SK-N-SH treated with all-trans-retinoic acid at 6 μM for 48 hours (cell line): Measurements from ENCODE around the gene TANGO2.

Source experiments
- PATZ1 ChIP-seq: fragments of 250-450 bp; sonication (Bioruptor Pico); IDR thresholded peaks from 2 replicates; pipeline ENCODE4 v1.8.0; 2020; ENCODE audit warnings: mild to moderate bottlenecking, moderate library complexity, borderline replicate concordance
- TCF4 ChIP-seq: fragments of 250-450 bp; sonication (Bioruptor Pico); IDR thresholded peaks from 2 replicates; pipeline ENCODE4 v1.8.0; 2021; ENCODE audit warnings: mild to moderate bottlenecking, moderate library complexity, borderline replicate concordance
- ZFP30 ChIP-seq: fragments of 450-650 bp; formaldehyde crosslinking; IDR thresholded peaks from 2 replicates; pipeline ENCODE4 v1.5.0; 2022; ENCODE audit warnings: mild to moderate bottlenecking, moderate library complexity
- ZNF565 ChIP-seq: fragments of 450-650 bp; formaldehyde crosslinking; conservative IDR thresholded peaks from 2 replicates; pipeline ENCODE4 v1.5.0; 2020; ENCODE audit warnings: low read depth, mild to moderate bottlenecking, moderate library complexity

- TF ChIP-seq PATZ1 (CRISPR knock-in tag) (no peak), ZNF565 (CRISPR knock-in tag) (no peak), TCF4 (CRISPR knock-in tag) (no peak), ZFP30 (no peak)
Observed at GRCh38 chr22:20115691-20116375, 94.9 kb downstream of the TANGO2 start, which contains the start of gene RANBP1.
